Prostate gland (tissue), 2 donors: ENCODE measurements around the gene TRAPPC2B. TPM values are rescaled to one million over a fixed set of nuclear protein-coding genes. Genes with fewer than 3 reads are reported as not detected.

Experiments used
- DNase-seq: peaks from one replicate; pipeline ENCODE4 v3.0.0-alpha.2; 2019; ENCODE audit warnings: low spot score
- H3K27ac ChIP-seq, 2 donors: fragments of 200-600 bp; sonication (generic); 2 replicates each; pipeline ENCODE4 v1.5.1; 2017 to 2019
- H3K27me3 ChIP-seq: fragments of 200-600 bp; sonication (generic); replicated peaks from 2 replicates; pipeline ENCODE4 v1.5.1; 2019; ENCODE audit not compliant: insufficient read depth
- H3K36me3 ChIP-seq, 2 donors: fragments of 200-600 bp; sonication (generic); 1 replicate in 1 of 2; 2 replicates in 1 of 2; pipeline versions ENCODE4 v1.5.1 to v1.8.1; 2017 to 2019
- H3K4me1 ChIP-seq: fragments of 200-600 bp; sonication (generic); replicated peaks from 2 replicates; pipeline ENCODE4 v1.5.1; 2019
- H3K4me3 ChIP-seq, 2 donors: fragments of 200-600 bp; sonication (generic); 2 replicates each; pipeline ENCODE4 v1.5.1; 2017 to 2019
- H3K9me3 ChIP-seq: fragments of 200-600 bp; sonication (generic); 2 replicates; pipeline ENCODE4 v1.5.1; 2017
- POLR2A ChIP-seq: fragments of 450-650 bp; IDR thresholded peaks from one replicate; pipeline ENCODE4 v1.6.1; 2016; ENCODE audit warnings: antibody characterized with exemption, mild to moderate bottlenecking
- POLR2AphosphoS5 ChIP-seq: sonication (generic); formaldehyde crosslinking; IDR thresholded peaks from one replicate; pipeline ENCODE4 v1.6.1; 2017; ENCODE audit warnings: antibody characterized with exemption
- WGBS: methylation state at CpG from one replicate; pipeline ENCODE4 v1.1.5; 2018; 5-methylcytosine and 5-hydroxymethylcytosine counted together
- intact Hi-C: fragments of 100-400 bp; cut with DNase I; formaldehyde crosslinking; loops from one replicate; pipeline ENCODE4 v1.14.2; 2022
- total RNA-seq, 2 donors: library from RNA; depleted of rRNA; stranded (reverse); fragments of >200 nt; gene quantifications; one replicate each; pipeline ENCODE4 v1.1.0, GENCODE V29; 2016
- TF ChIP-seq, protein P1 (sequence below), 4 experiments: fragments of 200-600 bp in 2 of 4; fragments of 450-650 bp in 2 of 4; sonication (generic) in 2 of 4; IDR thresholded peaks; 1 replicate in 3 of 4; 2 replicates in 1 of 4; pipeline ENCODE4 v1.5.1; 2016 to 2019; ENCODE audit warnings: antibody characterized with exemption in 4 of 4, mild to moderate bottlenecking in 2 of 4, moderate library complexity in 2 of 4

TRAPPC2B gene
- total RNA-seq, 2 donors from 2014 or later = 14.0 to 24.7 TPM

DNA sequence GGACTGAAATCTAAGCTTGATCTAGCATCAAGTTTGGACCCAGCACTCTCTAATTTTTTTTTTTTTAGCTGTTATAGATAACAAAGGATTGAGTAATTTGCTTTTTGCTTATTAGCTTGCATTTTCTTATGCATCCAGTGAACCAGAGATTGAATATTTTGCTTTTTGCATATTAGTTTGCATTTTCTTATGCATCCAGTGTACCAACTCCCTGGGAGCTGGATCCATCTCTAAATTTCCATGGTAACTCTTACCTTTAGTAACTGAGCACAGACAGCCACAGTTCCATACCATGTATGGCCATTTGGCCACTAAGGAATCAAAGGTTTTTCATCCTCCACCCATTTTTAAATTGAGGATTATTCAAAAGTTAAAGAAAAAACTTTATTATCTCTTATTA lies 17.6 kb downstream of the TRAPPC2B start:
- Histone ChIP-seq H3K27ac (no peak overlapping the region), H3K4me3 (no peak overlapping the region), H3K9me3 (no peaks in the 10 kb centered on the region), H3K27me3 (no peaks in the 10 kb centered on the region), H3K36me3 (peaks cover 10 to 13% of the 10 kb centered on the region in 2 donors), H3K4me1 (no peaks in the 10 kb centered on the region)
- TF ChIP-seq, protein P1, sequence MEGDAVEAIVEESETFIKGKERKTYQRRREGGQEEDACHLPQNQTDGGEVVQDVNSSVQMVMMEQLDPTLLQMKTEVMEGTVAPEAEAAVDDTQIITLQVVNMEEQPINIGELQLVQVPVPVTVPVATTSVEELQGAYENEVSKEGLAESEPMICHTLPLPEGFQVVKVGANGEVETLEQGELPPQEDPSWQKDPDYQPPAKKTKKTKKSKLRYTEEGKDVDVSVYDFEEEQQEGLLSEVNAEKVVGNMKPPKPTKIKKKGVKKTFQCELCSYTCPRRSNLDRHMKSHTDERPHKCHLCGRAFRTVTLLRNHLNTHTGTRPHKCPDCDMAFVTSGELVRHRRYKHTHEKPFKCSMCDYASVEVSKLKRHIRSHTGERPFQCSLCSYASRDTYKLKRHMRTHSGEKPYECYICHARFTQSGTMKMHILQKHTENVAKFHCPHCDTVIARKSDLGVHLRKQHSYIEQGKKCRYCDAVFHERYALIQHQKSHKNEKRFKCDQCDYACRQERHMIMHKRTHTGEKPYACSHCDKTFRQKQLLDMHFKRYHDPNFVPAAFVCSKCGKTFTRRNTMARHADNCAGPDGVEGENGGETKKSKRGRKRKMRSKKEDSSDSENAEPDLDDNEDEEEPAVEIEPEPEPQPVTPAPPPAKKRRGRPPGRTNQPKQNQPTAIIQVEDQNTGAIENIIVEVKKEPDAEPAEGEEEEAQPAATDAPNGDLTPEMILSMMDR (IDR thresholded peaks at IDR 0.05) = no peak
- TF ChIP-seq POLR2AphosphoS5 = no peak
- no peak for TF ChIP-seq POLR2A
- intact Hi-C loops = no loop called here
- no peak for DNase-seq

DNA sequence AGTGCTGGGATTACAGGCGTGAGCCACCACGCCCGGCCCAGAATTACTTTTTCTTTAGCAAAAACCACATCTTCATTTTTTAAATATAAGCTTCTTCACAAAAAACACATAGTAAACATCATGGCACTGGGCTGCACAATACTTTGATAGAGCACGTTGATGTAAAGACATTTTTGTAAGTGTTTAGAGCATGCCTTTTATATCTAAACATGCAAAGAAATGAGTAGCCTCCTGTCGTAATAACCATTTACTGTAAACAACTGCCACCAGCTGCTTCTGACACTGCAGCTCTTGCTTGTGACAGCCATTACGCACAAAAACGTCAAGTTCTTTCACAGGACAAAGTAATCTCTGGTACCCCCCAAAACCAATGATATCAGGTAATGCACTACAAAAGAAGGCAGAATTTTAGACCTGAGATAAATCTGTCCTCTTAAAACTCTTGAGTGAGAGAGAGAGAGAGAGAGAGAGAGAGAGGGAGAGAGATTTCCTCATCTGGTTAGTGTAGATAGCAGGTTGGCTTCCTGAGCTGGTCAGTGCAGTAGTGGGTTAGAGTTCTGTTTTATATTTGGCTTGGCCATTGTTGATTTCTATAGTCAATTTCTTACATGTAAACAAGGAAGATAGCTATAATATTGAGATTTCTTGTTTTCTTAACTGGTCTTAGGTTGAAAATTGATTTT lies 19.6 kb downstream of the TRAPPC2B start:
- no peak overlapping the region for H3K4me3 ChIP-seq
- TF ChIP-seq, protein P1 (IDR thresholded peaks at IDR 0.05) = no peak
- TF ChIP-seq POLR2A (no peak), POLR2AphosphoS5 (no peak)
- no peaks in the 10 kb centered on the region for H3K9me3 ChIP-seq
- intact Hi-C loops = no loop called here
- H3K36me3 ChIP-seq = peaks cover under 1 to 2% of the 10 kb centered on the region in 2 donors
- H3K4me1 ChIP-seq = no peaks in the 10 kb centered on the region
- DNase-seq = no peak
- H3K27me3 ChIP-seq = no peaks in the 10 kb centered on the region
- H3K27ac ChIP-seq = no peak overlapping the region
- WGBS = 83% methylated on average over 7 of the region's 7 CpGs

DNA sequence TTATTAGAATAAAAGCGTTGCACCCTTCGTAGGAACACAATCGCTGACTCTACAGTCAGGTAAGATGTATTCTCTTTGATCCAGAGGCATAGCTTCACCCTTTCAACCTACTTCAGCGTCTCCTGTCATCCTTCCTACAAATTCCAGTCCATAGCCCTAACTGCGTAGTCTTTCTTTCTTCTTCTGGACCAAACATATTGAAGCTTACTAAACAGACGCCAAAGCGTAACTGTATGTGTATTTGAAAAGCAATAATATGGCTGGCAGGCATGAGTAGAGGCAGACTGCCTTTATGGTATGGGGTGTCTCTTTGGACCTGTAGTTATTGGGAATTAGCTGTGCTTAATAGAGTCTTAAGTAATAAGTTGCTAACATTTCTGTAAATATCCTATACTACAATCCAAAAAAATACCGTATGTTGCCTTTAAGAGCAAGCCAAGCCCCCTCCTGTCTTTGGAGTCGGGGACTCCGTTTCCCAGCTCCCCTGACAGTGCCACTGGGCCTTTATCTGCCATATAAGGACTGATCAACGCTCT lies 25.9 kb downstream of the TRAPPC2B start:
- Histone ChIP-seq H3K27me3 (no peaks in the 10 kb centered on the region), H3K27ac (peak overlapping the region; percentile 86 to 91), H3K36me3 (no peaks in the 10 kb centered on the region), H3K4me1 (no peaks in the 10 kb centered on the region), H3K4me3 (peak overlapping the region; percentile 62 to 75), H3K9me3 (no peaks in the 10 kb centered on the region)
- no peak for DNase-seq
- intact Hi-C loops = no loop called here
- TF ChIP-seq POLR2AphosphoS5 = no peak
- TF ChIP-seq, protein P1 (IDR thresholded peaks at IDR 0.05) = no peak
- TF ChIP-seq POLR2A = no peak
- 57% methylated on average over 11 of the region's 11 CpGs for WGBS

DNA sequence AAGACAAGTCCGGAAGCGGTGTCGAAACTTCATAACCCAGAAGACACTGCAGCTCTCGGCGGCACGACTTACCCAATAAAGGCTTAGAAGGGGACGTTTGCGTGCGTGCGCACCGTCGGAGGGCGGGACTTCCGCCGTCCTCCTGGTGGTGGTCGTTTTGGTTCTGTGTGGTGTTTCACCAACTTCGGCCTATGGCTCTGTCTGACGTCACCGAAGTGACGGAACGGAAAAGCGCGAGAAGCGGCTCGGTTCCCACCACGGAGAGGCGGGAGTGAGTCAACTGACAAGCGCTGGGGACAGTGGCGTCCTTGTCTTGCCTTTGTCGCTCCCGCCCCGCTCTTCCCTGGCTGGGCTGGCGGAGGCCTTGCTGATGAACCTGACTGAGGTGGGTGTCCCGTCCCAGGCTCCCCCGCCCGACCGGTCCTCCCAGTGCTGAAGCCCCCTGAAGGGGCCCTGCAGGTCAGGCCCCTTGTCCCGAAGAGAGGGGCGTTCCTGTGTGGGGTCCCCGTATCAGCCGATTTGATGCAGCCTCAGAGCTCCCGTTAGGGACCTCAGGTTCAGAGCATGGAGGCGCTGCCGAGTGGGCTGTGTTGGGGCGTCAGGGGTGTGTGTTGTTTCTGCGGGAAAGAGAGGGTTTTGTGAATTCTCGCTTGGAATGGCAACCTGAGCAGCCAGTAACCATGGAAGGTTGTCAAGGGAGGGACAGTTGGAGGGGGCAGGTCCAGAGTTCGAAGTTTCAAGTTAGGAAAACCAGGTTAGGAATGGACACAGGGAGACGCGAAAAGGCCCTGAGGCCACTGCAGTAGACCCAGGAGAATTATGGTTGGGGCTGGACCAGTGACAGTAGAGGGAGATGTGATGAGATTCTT lies 26.6 kb downstream of the TRAPPC2B start, which contains the start of gene ZNF548:
Gene ZNF548, plus strand, starts transcription at position 125 of the 869 bp plus-strand sequence. Its CDS starts 246 bp downstream, at position 371.
- H3K9me3 ChIP-seq = no peaks in the 10 kb centered on the region
- no peaks in the 10 kb centered on the region for H3K27me3 ChIP-seq
- peak within 1 kb of the TSS; percentile 86 to 91 for H3K27ac ChIP-seq
- no peaks in the 10 kb centered on the region for H3K36me3 ChIP-seq
- intact Hi-C loops = no loop called here
- DNase-seq = peak; percentile 95
- H3K4me1 ChIP-seq = no peaks in the 10 kb centered on the region
- H3K4me3 ChIP-seq = peak within 1 kb of the TSS; percentile 62 to 75
- WGBS = under 1% methylated on average over 45 of the region's 50 CpGs
- TF ChIP-seq POLR2A (peak; percentile 41), POLR2AphosphoS5 (peak; percentile 99)
- TF ChIP-seq, protein P1 (IDR thresholded peaks at IDR 0.05) = peak in 2 of 4 experiments; percentile 51 to 70
